Kidney epithelial cell (primary cell): Measurements from ENCODE around the gene ZNF189. TPM values are rescaled to one million over a fixed set of nuclear protein-coding genes. Genes with fewer than 3 reads are reported as not detected.

Source experiments
- DNase-seq: peaks from one replicate; pipeline ENCODE4 v3.0.0-alpha.2; 2010; ENCODE audit warnings: low read depth
- H3K27me3 ChIP-seq: 2 replicates; pipeline ENCODE4 v1.6.0; 2011; ENCODE audit warnings: low read length; ENCODE audit not compliant: control insufficient read depth, insufficient read depth
- H3K36me3 ChIP-seq: 2 replicates; pipeline ENCODE4 v1.5.1; 2011; ENCODE audit warnings: low read length; ENCODE audit not compliant: control insufficient read depth, insufficient read depth
- H3K4me3 ChIP-seq: 2 replicates; pipeline ENCODE4 v1.5.1; 2011; ENCODE audit warnings: low read depth, mild to moderate bottlenecking, control low read depth, low read length
- CTCF ChIP-seq: IDR thresholded peaks from 2 replicates; pipeline ENCODE4 v1.5.1; 2011; ENCODE audit warnings: mild to moderate bottlenecking, moderate library complexity, low read length, control low read depth, inconsistent platforms; ENCODE audit not compliant: insufficient read depth, poor library complexity, severe bottlenecking
- total RNA-seq: library from RNA; depleted of rRNA; stranded (reverse); fragments of >200 nt; gene quantifications from 2 replicates; pipeline ENCODE4 v1.2.3, GENCODE V29; 2015

ZNF189 gene
- total RNA-seq, 1 donor from 2014 or later = 11.0 TPM

GRCh38 chr9:101442736-101443135 is 44.1 kb downstream of the ZNF189 start:
- Histone ChIP-seq H3K27me3 (no peaks in the 10 kb centered on the region), H3K4me3 (no peak overlapping the region), H3K36me3 (no peaks in the 10 kb centered on the region)
- no peak for DNase-seq
- no peak for TF ChIP-seq CTCF

- Histone ChIP-seq H3K36me3 (no peaks in the 10 kb centered on the region), H3K4me3 (no peak overlapping the region), H3K27me3 (no peaks in the 10 kb centered on the region)
- TF ChIP-seq CTCF = no peak
- DNase-seq = no peak
Measured at GRCh38 chr9:101443364-101443771, 44.7 kb downstream of the ZNF189 start.

- no peak for DNase-seq
- Histone ChIP-seq H3K27me3 (no peaks in the 10 kb centered on the region), H3K4me3 (no peak overlapping the region), H3K36me3 (no peaks in the 10 kb centered on the region)
- no peak for TF ChIP-seq CTCF
Measured at GRCh38 chr9:101445353-101446029, 46.8 kb downstream of the ZNF189 start.

- H3K27me3 ChIP-seq = no peaks in the 10 kb centered on the region
- TF ChIP-seq CTCF = no peak
- DNase-seq = no peak
- H3K4me3 ChIP-seq = no peak overlapping the region
- H3K36me3 ChIP-seq = no peaks in the 10 kb centered on the region
Measured at GRCh38 chr9:101446732-101447131, 48.1 kb downstream of the ZNF189 start.

- no peak for TF ChIP-seq CTCF
- no peaks in the 10 kb centered on the region for H3K36me3 ChIP-seq
- no peaks in the 10 kb centered on the region for H3K27me3 ChIP-seq
- no peak overlapping the region for H3K4me3 ChIP-seq
- DNase-seq = no peak
Measured at GRCh38 chr9:101448680-101449070, 50.0 kb downstream of the ZNF189 start.
